GM06990 (cell line): ENCODE results near the gene CTSA.

Experiments used
- DNase-seq: peaks from one replicate; pipeline ENCODE4 v3.0.0-alpha.2; 2011; ENCODE audit not compliant: insufficient read length; ENCODE audit errors: extremely low read depth
- H3K27me3 ChIP-seq: replicated peaks from 2 replicates; pipeline ENCODE4 v1.6.0; 2011; ENCODE audit warnings: low read length; ENCODE audit not compliant: control insufficient read depth, insufficient read depth
- H3K36me3 ChIP-seq: 2 replicates; pipeline ENCODE4 v1.5.1; 2011; ENCODE audit warnings: low read length; ENCODE audit not compliant: control insufficient read depth, insufficient read depth
- H3K4me3 ChIP-seq: replicated peaks from 2 replicates; pipeline ENCODE4 v1.5.1; 2011; ENCODE audit warnings: low read depth, mild to moderate bottlenecking, control low read depth, low read length
- CTCF ChIP-seq: IDR thresholded peaks from 2 replicates; pipeline ENCODE4 v1.5.1; 2011; ENCODE audit warnings: low read length, control low read depth, mild to moderate bottlenecking, inconsistent platforms; ENCODE audit not compliant: insufficient read depth, poor library complexity, severe bottlenecking

CTSA gene

GRCh38 chr20:45913116-45913515 lies 22.0 kb downstream of the CTSA start:
- TF ChIP-seq CTCF: no peak
- Histone ChIP-seq H3K36me3 (no peaks in the 10 kb centered on the region), H3K27me3 (no peaks in the 10 kb centered on the region), H3K4me3 (no peak overlapping the region)
- no peak for DNase-seq

DNA sequence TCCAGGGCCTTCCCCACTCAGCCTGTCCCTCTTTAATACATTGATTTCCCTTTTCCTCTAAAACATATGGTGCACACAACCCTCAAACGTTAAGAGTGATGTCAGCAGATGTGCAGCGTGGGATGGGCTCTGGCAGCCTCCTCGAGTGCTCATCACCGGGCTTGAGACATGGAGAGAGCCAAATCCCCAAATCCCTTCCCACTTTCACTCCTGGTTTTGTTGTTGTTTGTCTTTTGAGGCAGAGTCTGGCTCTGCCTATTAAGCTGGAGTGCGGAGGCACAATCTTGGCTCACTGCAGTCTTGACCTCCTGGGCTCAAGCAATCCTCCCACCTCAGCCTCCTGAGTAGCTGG lies 26.6 kb downstream of the CTSA start:
- Histone ChIP-seq H3K4me3 (no peak overlapping the region), H3K36me3 (no peaks in the 10 kb centered on the region), H3K27me3 (no peaks in the 10 kb centered on the region)
- no peak for DNase-seq
- no peak for TF ChIP-seq CTCF

DNA sequence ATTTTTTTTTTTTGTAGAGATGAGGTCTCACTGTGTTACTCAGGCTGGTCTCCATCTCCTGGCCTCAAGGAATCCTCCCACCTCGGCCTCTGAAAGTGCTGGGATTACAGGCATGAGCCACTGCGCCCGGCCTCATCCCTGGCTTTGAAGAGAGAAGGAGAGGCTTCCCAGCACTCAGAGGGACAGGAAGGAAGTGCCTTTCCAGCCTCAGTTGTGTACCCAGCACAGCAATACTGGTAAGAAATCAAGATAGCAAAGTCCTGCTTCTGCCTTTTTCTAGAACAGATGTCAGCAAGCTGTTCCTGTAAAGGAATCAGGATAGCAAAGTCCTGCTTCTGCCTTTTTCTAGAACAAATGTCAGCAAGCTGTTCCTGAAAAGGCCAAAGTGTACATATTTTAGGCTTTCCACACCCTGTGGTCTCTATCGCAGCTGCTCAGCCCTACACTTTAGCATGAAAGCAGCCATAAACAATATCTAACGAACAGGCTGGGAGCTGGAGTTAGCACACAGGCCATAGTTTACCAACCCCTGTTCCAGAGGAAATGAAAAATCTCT lies 27.1 kb downstream of the CTSA start:
- no peak for TF ChIP-seq CTCF
- no peak overlapping the region for H3K4me3 ChIP-seq
- DNase-seq: no peak
- H3K36me3 ChIP-seq: no peaks in the 10 kb centered on the region
- no peaks in the 10 kb centered on the region for H3K27me3 ChIP-seq

DNA sequence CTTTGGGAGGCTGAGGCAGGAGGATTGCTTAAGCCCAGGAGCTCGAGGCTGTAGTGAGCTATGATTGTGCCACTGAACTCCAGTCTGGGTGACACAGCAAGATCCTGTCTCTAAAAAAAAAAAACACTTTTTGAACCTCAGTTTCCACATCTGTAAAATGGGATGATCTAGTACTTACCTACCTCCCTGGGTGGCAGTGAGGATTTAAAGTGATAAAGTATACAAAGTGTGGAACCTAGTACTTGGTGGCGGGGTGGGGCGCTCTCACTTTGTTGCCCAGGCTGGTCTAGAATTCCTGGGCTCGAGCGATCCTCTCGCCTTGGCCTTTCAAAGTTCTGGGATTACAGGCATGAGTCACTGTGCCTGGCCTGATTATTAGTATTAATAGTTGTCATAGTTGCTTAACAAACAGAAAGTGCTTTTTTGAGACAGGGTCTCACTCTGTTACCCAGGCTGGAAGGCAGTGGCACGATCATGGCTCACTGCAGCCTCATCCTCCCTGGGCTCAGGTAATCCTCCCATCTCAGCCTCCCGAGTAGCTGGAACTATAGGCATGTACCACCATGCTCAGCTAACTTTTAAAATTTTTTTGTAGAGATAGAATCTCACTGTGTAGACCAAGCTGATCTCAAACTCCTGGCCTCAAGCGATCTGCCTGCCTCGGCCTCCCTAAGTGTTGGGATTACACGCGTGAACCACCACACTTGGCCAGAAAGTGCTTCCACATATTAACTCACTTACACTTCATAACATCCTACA lies 27.8 kb downstream of the CTSA start:
- no peak overlapping the region for H3K4me3 ChIP-seq
- no peak for DNase-seq
- TF ChIP-seq CTCF: no peak
- no peaks in the 10 kb centered on the region for H3K36me3 ChIP-seq
- H3K27me3 ChIP-seq: no peaks in the 10 kb centered on the region

DNA sequence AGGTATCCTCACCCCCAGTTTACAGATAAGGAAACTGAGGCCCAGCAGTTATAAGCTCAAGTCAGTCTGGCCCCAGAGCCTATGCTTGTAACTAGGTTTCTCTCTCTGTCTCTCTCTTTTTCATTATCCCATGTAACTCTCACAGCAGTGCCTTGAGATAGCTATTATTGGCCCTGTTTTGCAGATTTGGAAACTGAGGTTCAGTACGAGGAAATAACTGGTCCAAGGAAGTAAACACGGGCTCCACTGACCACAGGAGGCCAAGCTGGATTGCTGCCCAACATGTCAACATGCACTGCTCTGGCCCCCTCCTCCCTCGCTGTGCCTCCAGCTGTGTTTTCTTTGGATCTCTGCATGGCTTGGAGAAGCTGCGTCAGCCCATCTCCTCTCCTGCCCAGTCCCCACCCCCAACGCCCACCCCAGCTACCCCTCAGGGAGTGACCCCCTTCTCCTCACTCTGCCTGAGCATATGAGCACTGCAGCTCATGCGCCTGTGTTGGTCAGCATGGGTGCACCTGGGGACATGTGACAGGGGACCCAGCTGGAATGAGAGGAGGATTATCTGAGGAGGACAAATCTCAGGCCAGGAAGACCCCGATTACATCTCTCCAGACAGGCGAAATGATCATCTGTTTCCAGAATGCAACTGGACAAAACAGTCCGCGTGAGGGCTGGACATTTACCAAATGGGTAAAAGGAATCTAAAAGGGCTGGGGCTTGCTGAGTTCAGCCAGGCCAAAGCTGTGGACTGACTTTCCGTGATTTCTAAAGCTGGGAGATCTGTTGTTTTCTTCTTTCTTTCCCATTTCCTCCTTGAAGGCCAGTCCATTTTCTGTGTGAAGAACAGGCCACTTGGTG lies 28.6 kb downstream of the CTSA start:
- Histone ChIP-seq H3K36me3 (no peaks in the 10 kb centered on the region), H3K4me3 (no peak overlapping the region), H3K27me3 (no peaks in the 10 kb centered on the region)
- no peak for TF ChIP-seq CTCF
- DNase-seq: no peak
